GM13976 (cell line): Measurements from ENCODE around the gene FARS2.

Experiments used
- DNase-seq: peaks from one replicate; pipeline ENCODE4 v3.0.0; 2012; ENCODE audit warnings: low spot score
- CTCF ChIP-seq: IDR thresholded peaks from 2 replicates; pipeline ENCODE4 v1.5.1; 2012; ENCODE audit warnings: borderline replicate concordance, mild to moderate bottlenecking; ENCODE audit not compliant: insufficient read depth; ENCODE audit errors: extremely low read depth, missing control alignments, control extremely low read depth
- in situ Hi-C: fragments of 300-500 bp; cut with MboI; formaldehyde crosslinking; loops from one replicate; pipeline ENCODE4 v1.12.0; 2022; ENCODE audit warnings: low sequenced_read_pairs, mixed read lengths, inconsistent platforms; ENCODE audit not compliant: unreplicated experiment

The FARS2 gene

GRCh38 chr6:5274231-5274630 is 12.9 kb downstream of the FARS2 start:
- TF ChIP-seq CTCF = no peak
- DNase-seq = no peak
- in situ Hi-C loops = no loop called here

DNA sequence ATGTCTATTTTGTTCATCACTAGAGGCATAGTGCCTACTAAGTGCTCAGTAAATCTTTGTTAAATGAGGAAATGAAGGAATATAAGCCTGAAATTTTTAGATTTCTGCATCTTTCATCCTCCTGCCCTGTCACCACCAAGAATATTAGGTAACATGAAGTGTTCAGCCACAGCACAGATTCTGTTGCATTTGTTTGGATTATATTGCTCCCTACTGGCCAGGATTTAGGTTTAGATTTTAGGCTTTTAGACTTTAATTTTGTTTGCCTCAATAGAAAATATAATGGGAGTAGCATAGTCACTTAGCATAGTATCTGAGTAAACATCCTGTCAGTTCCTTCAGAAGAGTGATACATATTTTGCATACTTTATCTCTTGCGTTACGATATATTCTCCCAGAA is 14.2 kb downstream of the FARS2 start:
- in situ Hi-C loops = no loop called here
- no peak for TF ChIP-seq CTCF
- no peak for DNase-seq

DNA sequence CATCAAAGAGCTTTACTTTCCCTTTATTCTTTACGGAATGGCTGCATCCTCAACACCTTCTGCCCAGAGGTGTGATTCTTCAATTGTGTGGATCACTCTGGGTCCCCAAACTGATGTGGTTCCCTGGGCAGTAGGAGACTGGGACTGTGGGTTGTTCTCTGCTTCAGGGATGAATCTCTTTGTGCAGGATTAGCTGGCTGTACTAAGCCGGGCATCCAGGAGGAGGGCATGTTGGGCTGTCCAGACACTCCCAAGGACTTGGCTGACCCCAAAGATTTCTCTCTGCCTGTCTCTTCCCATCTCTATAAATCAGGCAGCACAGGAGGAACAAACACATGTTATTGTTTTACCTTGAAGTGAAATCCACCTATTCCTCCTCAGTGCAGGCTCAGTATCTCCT is 15.3 kb downstream of the FARS2 start:
- in situ Hi-C loops = no loop called here
- TF ChIP-seq CTCF = no peak
- DNase-seq = no peak

GRCh38 chr6:5277589-5277988 is 16.3 kb downstream of the FARS2 start:
- TF ChIP-seq CTCF = no peak
- in situ Hi-C loops = no loop called here

GRCh38 chr6:5278047-5278446 is 16.7 kb downstream of the FARS2 start:
- in situ Hi-C loops = no loop called here
- no peak for DNase-seq

More at GRCh38 chr6:5277589-5277988, 16.3 kb downstream of the FARS2 start:
- DNase-seq = no peak

DNA sequence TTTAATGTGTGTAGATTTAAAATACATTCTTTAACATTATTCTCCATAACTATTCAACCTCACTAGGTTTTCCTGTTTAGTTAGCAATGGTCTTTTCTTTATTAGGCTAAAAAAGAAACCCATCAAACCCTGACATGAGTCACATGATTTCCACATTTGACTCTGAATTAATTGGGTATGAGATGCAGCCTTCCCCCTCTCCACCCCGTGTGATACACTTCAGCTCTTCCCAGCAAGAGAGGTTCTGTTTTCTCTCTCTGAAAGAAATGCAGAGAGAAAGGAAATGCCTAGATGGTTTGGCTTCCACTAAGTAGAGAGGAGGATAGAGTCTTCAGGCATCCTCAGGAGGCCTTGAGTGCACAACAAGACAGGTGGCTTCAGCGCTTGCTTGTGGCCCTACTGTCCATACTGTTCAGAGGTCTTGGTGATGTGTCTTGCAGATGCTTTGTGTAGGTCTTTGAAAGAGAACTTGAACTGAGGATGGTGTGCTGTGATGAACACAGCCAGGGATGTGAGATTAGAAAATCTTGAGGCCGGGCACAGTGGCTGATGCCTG is 17.3 kb downstream of the FARS2 start:
- DNase-seq = no peak
- no peak for TF ChIP-seq CTCF
- in situ Hi-C loops = no loop called here

More at GRCh38 chr6:5278047-5278446, 16.7 kb downstream of the FARS2 start:
- no peak for TF ChIP-seq CTCF

GRCh38 chr6:5279891-5280338 is 18.6 kb downstream of the FARS2 start:
- in situ Hi-C loops = no loop called here
- no peak for DNase-seq
- no peak for TF ChIP-seq CTCF
